Activated T-cell treated with anti-CD3 and anti-CD28 coated beads, Interleukin-2, amount 50 U/mL, for 24 hours (primary cell): ENCODE measurements around the gene OR8B8.
A peak's percentile ranks its signal among the peaks of the same experiment; 100 is the strongest.

ENCODE experiments used
- DNase-seq: peaks from one replicate; pipeline ENCODE4 v3.0.0-alpha.2; 2020
- H3K27ac Mint-ChIP-seq: 2 replicates; pipeline ENCODE4 v1.8.0; 2020; ENCODE audit warnings: mild to moderate bottlenecking, mixed read lengths
- H3K27me3 Mint-ChIP-seq: 2 replicates; pipeline ENCODE4 v1.8.0; 2020; ENCODE audit warnings: mixed read lengths
- H3K36me3 Mint-ChIP-seq: 2 replicates; pipeline ENCODE4 v1.8.0; 2020; ENCODE audit warnings: low read depth, mixed read lengths
- H3K4me1 Mint-ChIP-seq: 2 replicates; pipeline ENCODE4 v1.8.0; 2020; ENCODE audit warnings: low read depth, mixed read lengths
- H3K4me3 Mint-ChIP-seq: 2 replicates; pipeline ENCODE4 v1.8.0; 2020; ENCODE audit warnings: mild to moderate bottlenecking, moderate library complexity, mixed read lengths
- H3K9me3 Mint-ChIP-seq: 2 replicates; pipeline ENCODE4 v1.8.0; 2020; ENCODE audit warnings: mixed read lengths

The OR8B8 gene

GRCh38 chr11:124445646-124446150 lies at the start of gene OR8B8:
Gene OR8B8 (minus strand): TSS chr11:124445696. CDS start chr11:124441085, 4,611 bp downstream.
- Mint-ChIP-seq H3K9me3 (no peaks in the 10 kb centered on the region), H3K27me3 (peaks cover 7% of the 10 kb centered on the region), H3K27ac (no peak within 1 kb of the TSS), H3K4me1 (no peaks in the 10 kb centered on the region), H3K4me3 (no peak within 1 kb of the TSS), H3K36me3 (no peaks in the 10 kb centered on the region)
- no peak for DNase-seq

GRCh38 chr11:124493016-124493655 lies 47.6 kb upstream of the OR8B8 start:
- no peak for DNase-seq
- Mint-ChIP-seq H3K27ac (no peak overlapping the region), H3K4me3 (no peak overlapping the region), H3K27me3 (peaks cover 2% of the 10 kb centered on the region), H3K4me1 (no peaks in the 10 kb centered on the region), H3K36me3 (no peaks in the 10 kb centered on the region), H3K9me3 (peaks cover 4% of the 10 kb centered on the region)

GRCh38 chr11:124483422-124483821 lies 37.9 kb upstream of the OR8B8 start:
- Mint-ChIP-seq H3K27me3 (peaks cover 40% of the 10 kb centered on the region), H3K27ac (no peak overlapping the region), H3K4me3 (no peak overlapping the region), H3K9me3 (no peaks in the 10 kb centered on the region), H3K36me3 (no peaks in the 10 kb centered on the region), H3K4me1 (peaks cover 10% of the 10 kb centered on the region)
- DNase-seq: no peak

- H3K4me3 Mint-ChIP-seq: no peak overlapping the region
- no peaks in the 10 kb centered on the region for H3K36me3 Mint-ChIP-seq
- peaks cover 10% of the 10 kb centered on the region for H3K4me1 Mint-ChIP-seq
- no peaks in the 10 kb centered on the region for H3K9me3 Mint-ChIP-seq
- peaks cover 44% of the 10 kb centered on the region for H3K27me3 Mint-ChIP-seq
- DNase-seq: no peak
- no peak overlapping the region for H3K27ac Mint-ChIP-seq
Measured at GRCh38 chr11:124482362-124483147, 37.1 kb upstream of the OR8B8 start.

- Mint-ChIP-seq H3K9me3 (no peaks in the 10 kb centered on the region), H3K4me1 (peaks cover 10% of the 10 kb centered on the region), H3K27me3 (peaks cover 44% of the 10 kb centered on the region), H3K4me3 (peak overlapping the region; percentile 49), H3K36me3 (no peaks in the 10 kb centered on the region), H3K27ac (peak overlapping the region; percentile 41)
- DNase-seq: no peak
Measured at GRCh38 chr11:124481365-124482323, 36.1 kb upstream of the OR8B8 start.

- peaks cover 54% of the 10 kb centered on the region for H3K27me3 Mint-ChIP-seq
- no peak overlapping the region for H3K4me3 Mint-ChIP-seq
- H3K4me1 Mint-ChIP-seq: peaks cover 10% of the 10 kb centered on the region
- no peak overlapping the region for H3K27ac Mint-ChIP-seq
- H3K36me3 Mint-ChIP-seq: no peaks in the 10 kb centered on the region
- no peaks in the 10 kb centered on the region for H3K9me3 Mint-ChIP-seq
- DNase-seq: no peak
Measured at GRCh38 chr11:124479561-124479960, 34.1 kb upstream of the OR8B8 start.

- no peak for DNase-seq
- H3K27ac Mint-ChIP-seq: no peak overlapping the region
Measured at GRCh38 chr11:124475265-124475664, 29.8 kb upstream of the OR8B8 start.

GRCh38 chr11:124474779-124475178 lies 29.3 kb upstream of the OR8B8 start:
- H3K4me1 Mint-ChIP-seq: no peaks in the 10 kb centered on the region
- peaks cover 25% of the 10 kb centered on the region for H3K27me3 Mint-ChIP-seq
- H3K36me3 Mint-ChIP-seq: no peaks in the 10 kb centered on the region
- DNase-seq: no peak
- H3K27ac Mint-ChIP-seq: no peak overlapping the region
- no peaks in the 10 kb centered on the region for H3K9me3 Mint-ChIP-seq
- no peak overlapping the region for H3K4me3 Mint-ChIP-seq

More at GRCh38 chr11:124475265-124475664, 29.8 kb upstream of the OR8B8 start:
- peaks cover 30% of the 10 kb centered on the region for H3K27me3 Mint-ChIP-seq
- no peak overlapping the region for H3K4me3 Mint-ChIP-seq
- H3K9me3 Mint-ChIP-seq: no peaks in the 10 kb centered on the region
- no peaks in the 10 kb centered on the region for H3K4me1 Mint-ChIP-seq
- no peaks in the 10 kb centered on the region for H3K36me3 Mint-ChIP-seq

GRCh38 chr11:124474079-124474478 lies 28.6 kb upstream of the OR8B8 start:
- Mint-ChIP-seq H3K4me3 (no peak overlapping the region), H3K36me3 (no peaks in the 10 kb centered on the region), H3K27ac (no peak overlapping the region), H3K27me3 (peaks cover 18% of the 10 kb centered on the region), H3K4me1 (no peaks in the 10 kb centered on the region), H3K9me3 (no peaks in the 10 kb centered on the region)
- no peak for DNase-seq

GRCh38 chr11:124473476-124473875 lies 28.0 kb upstream of the OR8B8 start:
- no peaks in the 10 kb centered on the region for H3K36me3 Mint-ChIP-seq
- H3K27ac Mint-ChIP-seq: no peak overlapping the region
- H3K27me3 Mint-ChIP-seq: peaks cover 17% of the 10 kb centered on the region
- H3K4me3 Mint-ChIP-seq: no peak overlapping the region
- DNase-seq: no peak
- H3K4me1 Mint-ChIP-seq: no peaks in the 10 kb centered on the region
- no peaks in the 10 kb centered on the region for H3K9me3 Mint-ChIP-seq

GRCh38 chr11:124470561-124471227 lies 25.2 kb upstream of the OR8B8 start:
- no peak for DNase-seq
- Mint-ChIP-seq H3K4me3 (no peak overlapping the region), H3K36me3 (no peaks in the 10 kb centered on the region), H3K9me3 (no peaks in the 10 kb centered on the region), H3K27me3 (peaks cover 4% of the 10 kb centered on the region), H3K27ac (no peak overlapping the region), H3K4me1 (no peaks in the 10 kb centered on the region)

- H3K27ac Mint-ChIP-seq: no peak overlapping the region
- no peaks in the 10 kb centered on the region for H3K4me1 Mint-ChIP-seq
- H3K36me3 Mint-ChIP-seq: no peaks in the 10 kb centered on the region
- H3K9me3 Mint-ChIP-seq: no peaks in the 10 kb centered on the region
- peaks cover 3% of the 10 kb centered on the region for H3K27me3 Mint-ChIP-seq
- no peak overlapping the region for H3K4me3 Mint-ChIP-seq
- DNase-seq: no peak
Measured at GRCh38 chr11:124467381-124467927, 22.0 kb upstream of the OR8B8 start.

- Mint-ChIP-seq H3K4me3 (no peak overlapping the region), H3K27ac (no peak overlapping the region), H3K27me3 (peaks cover 3% of the 10 kb centered on the region), H3K36me3 (no peaks in the 10 kb centered on the region), H3K9me3 (no peaks in the 10 kb centered on the region), H3K4me1 (no peaks in the 10 kb centered on the region)
- DNase-seq: no peak
Measured at GRCh38 chr11:124465368-124465767, 19.9 kb upstream of the OR8B8 start.

GRCh38 chr11:124463990-124464389 lies 18.5 kb upstream of the OR8B8 start:
- no peaks in the 10 kb centered on the region for H3K9me3 Mint-ChIP-seq

More at GRCh38 chr11:124463990-124464389, 18.5 kb upstream of the OR8B8 start:
- peaks cover 5% of the 10 kb centered on the region for H3K27me3 Mint-ChIP-seq
- H3K4me3 Mint-ChIP-seq: no peak overlapping the region
- no peak for DNase-seq
- no peaks in the 10 kb centered on the region for H3K36me3 Mint-ChIP-seq
- no peak overlapping the region for H3K27ac Mint-ChIP-seq
- H3K4me1 Mint-ChIP-seq: no peaks in the 10 kb centered on the region
